GM12892 (cell line): Measurements from ENCODE around the gene SPSB2.

Experiments used
- POLR2A ChIP-seq: IDR thresholded peaks from 2 replicates; pipeline ENCODE4 v1.6.1; 2011; ENCODE audit warnings: low read depth, low read length, control low read depth
- POLR2AphosphoS5 ChIP-seq: IDR thresholded peaks from 2 replicates; pipeline ENCODE4 v1.6.1; 2011; ENCODE audit warnings: low read depth, low read length, control low read depth
- TAF1 ChIP-seq: IDR thresholded peaks from 2 replicates; pipeline ENCODE4 v1.6.1; 2011; ENCODE audit warnings: low read depth, mild to moderate bottlenecking, control low read depth, low read length, borderline replicate concordance

DNA sequence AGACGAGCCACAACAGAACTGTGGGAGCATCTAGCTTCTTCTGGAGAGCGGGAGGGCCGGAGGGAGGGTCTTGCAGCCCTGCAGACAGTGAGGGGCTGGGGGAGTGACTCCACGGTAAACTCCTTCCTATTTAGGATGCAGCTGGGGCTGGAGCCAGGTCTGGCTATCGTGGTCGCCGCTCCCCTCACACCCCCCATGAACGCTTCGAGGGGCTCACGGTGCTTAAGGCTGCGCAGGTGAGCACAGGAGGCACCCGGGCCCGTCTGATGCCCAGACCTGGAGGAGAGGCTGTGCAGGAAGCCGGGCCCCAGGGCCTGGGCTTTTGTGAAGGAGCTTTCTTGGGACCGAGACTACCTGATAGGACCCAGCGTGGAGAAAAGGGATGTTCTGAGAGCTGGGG lies 36.3 kb downstream of the SPSB2 start:
- no peak for TF ChIP-seq POLR2A
- no peak for TF ChIP-seq TAF1
- TF ChIP-seq POLR2AphosphoS5, result no peak
